ENCODE results near the gene FBF1. TPM values are rescaled to one million over a fixed set of nuclear protein-coding genes. Genes with fewer than 3 reads are reported as not detected.
"Not testable (repeated sequence)": the region's sequence is repeated elsewhere in the genome, so short reads cannot be mapped to it uniquely, and the experiment has no call there.

The FBF1 gene
- total and polyA plus RNA-seq, 9 of the 15 experiments (the other 6 are each of a cell fraction or from before 2014, with no cell fraction given) = 0.46 to 14.9 (median 7.5) TPM

- intact Hi-C loops (cut with micrococcal nuclease); H3K9me3 ChIP-seq (replicated peaks; ENCODE audit: control insufficient read depth, insufficient read depth, low read depth, low read length); H3K4me2 ChIP-seq (ENCODE audit: insufficient read depth, low read length); H3K27me3 ChIP-seq (ENCODE audit: control insufficient read depth in 2 of 2, insufficient read depth in 2 of 2, low read length in 2 of 2); DNase-seq (ENCODE audit: extremely low read depth in 1 of 4, low spot score in 3 of 4); in situ Hi-C loops (cut with MboI); FAIRE-seq; BruUV-seq (replicated peaks); H2AFZ ChIP-seq (ENCODE audit: low read depth, low read length); H3K36me3 ChIP-seq (ENCODE audit: control insufficient read depth, insufficient read depth, low read length); H3K9ac ChIP-seq (ENCODE audit: insufficient read depth in 1 of 2, low read depth in 2 of 2, low read length in 2 of 2); H3K9me1 ChIP-seq (ENCODE audit: control insufficient read depth, insufficient read depth, low read length); ATAC-seq; H3K27ac ChIP-seq (ENCODE audit: extremely low read depth, low read depth, low read length); H3K4me3 ChIP-seq; H3K79me2 ChIP-seq (ENCODE audit: control insufficient read depth, insufficient read depth, low read length): not testable (repeated sequence)
- ChIA-PET POLR2A (interaction anchor here (1.0 kb wide), 1 partner anchor 9 kb away, joined by 3 read pairs; no protein-coding TSS in a partner anchor), CTCF (ENCODE audit: low intra/inter-chr PET ratio) (interaction anchor here (0.6 kb wide), 1 partner anchor 46 kb away, joined by 3 read pairs; no protein-coding TSS in a partner anchor)
- H4K20me1 ChIP-seq (replicated peaks; ENCODE audit: control insufficient read depth, insufficient read depth, low read length) = peaks cover 14% of the 10 kb centered on the region
- WGBS (ENCODE audit: insufficient coverage, low coverage, missing lambda C conversion rate) = 92% methylated on average over 10 of the region's 10 CpGs
- peaks cover 15 to 19% of the 10 kb centered on the region in 2 experiments; a peak in 4 of 5 replicates for H3K4me1 ChIP-seq (replicated peaks in 1 of 2; ENCODE audit: control insufficient read depth in 2 of 2, insufficient read depth in 2 of 2, low read length in 2 of 2)
These were observed 28.2 kb upstream of the FBF1 start for GRCh38 chr17:75969044-75969443.

DNA sequence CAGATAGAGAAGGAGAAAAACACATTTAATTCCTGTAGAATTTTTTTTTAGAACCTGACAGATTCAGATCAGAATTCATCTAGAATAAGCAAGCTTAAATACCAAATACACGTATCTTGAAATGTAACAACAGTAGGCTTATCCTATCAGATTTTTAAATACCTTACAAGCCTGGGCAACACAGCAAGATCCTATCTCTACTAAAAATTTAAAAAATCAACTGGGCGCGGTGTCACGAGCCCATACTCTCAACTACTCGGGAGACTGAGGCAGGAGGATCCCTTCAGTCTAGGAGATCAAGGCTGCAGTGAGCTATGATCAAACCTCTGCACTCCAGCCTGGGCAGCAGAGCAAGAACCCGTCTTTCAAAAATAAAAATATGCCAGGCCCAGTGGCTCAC lies 24.6 kb upstream of the FBF1 start:
- BruUV-seq (replicated peaks) = no TSS peak
- H4K20me1 ChIP-seq (replicated peaks; ENCODE audit: control insufficient read depth, insufficient read depth, low read length) = peaks cover 10% of the 10 kb centered on the region
- intact Hi-C loops (cut with micrococcal nuclease) = no loop called here
- no peak overlapping the region for H3K4me3 ChIP-seq
- no peak overlapping the region for H3K27ac ChIP-seq (ENCODE audit: extremely low read depth, low read depth, low read length)
- H3K9me3 ChIP-seq (replicated peaks; ENCODE audit: control insufficient read depth, insufficient read depth, low read depth, low read length) = no peaks in the 10 kb centered on the region
- H3K36me3 ChIP-seq (ENCODE audit: control insufficient read depth, insufficient read depth, low read length) = peaks cover 3% of the 10 kb centered on the region; the same call in 1 of the 3 replicates
- FAIRE-seq = no peak
- CTCF ChIA-PET (ENCODE audit: low intra/inter-chr PET ratio) = no interaction called here
- no peaks in the 10 kb centered on the region for H3K9me1 ChIP-seq (ENCODE audit: control insufficient read depth, insufficient read depth, low read length)
- WGBS (ENCODE audit: insufficient coverage, low coverage, missing lambda C conversion rate) = 85% methylated on average over 6 of the region's 6 CpGs
- H3K9ac ChIP-seq (ENCODE audit: insufficient read depth in 1 of 2, low read depth in 2 of 2, low read length in 2 of 2) = no peak overlapping the region
- peaks cover 11% of the 10 kb centered on the region in 2 experiments; a peak in 4 of 5 replicates for H3K4me1 ChIP-seq (replicated peaks in 1 of 2; ENCODE audit: control insufficient read depth in 2 of 2, insufficient read depth in 2 of 2, low read length in 2 of 2)
- H3K79me2 ChIP-seq (ENCODE audit: control insufficient read depth, insufficient read depth, low read length) = no peaks in the 10 kb centered on the region
- in situ Hi-C loops (cut with MboI) = no loop called here
- POLR2A ChIA-PET = interaction anchor here (1.0 to 1.7 kb wide), 2 partner anchors 13 to 14 kb away, joined by 4 read pairs; partner anchors contain the start of genes ACOX1 and TEN1
- no peak for TF ChIP-seq XRCC5 (IDR thresholded peaks at IDR 0.05; ENCODE audit: low read depth, low read length)
- TF ChIP-seq CBX2 (IDR thresholded peaks at IDR 0.05; ENCODE audit: insufficient read depth, low read length, poor library complexity, severe bottlenecking) = no peak
- TF ChIP-seq ZBTB33 (CRISPR knock-in tag; IDR thresholded peaks at IDR 0.05) = no peak
- TF ChIP-seq PHB2 (IDR thresholded peaks at IDR 0.05; ENCODE audit: low read depth) = no peak
- no peak for TF ChIP-seq ETV1 (tag; conservative IDR thresholded peaks at IDR 0.05; ENCODE audit: low read depth)
- no peak for TF ChIP-seq ZNF561 (CRISPR knock-in tag; conservative IDR thresholded peaks at IDR 0.05)
- TF ChIP-seq, protein P1, sequence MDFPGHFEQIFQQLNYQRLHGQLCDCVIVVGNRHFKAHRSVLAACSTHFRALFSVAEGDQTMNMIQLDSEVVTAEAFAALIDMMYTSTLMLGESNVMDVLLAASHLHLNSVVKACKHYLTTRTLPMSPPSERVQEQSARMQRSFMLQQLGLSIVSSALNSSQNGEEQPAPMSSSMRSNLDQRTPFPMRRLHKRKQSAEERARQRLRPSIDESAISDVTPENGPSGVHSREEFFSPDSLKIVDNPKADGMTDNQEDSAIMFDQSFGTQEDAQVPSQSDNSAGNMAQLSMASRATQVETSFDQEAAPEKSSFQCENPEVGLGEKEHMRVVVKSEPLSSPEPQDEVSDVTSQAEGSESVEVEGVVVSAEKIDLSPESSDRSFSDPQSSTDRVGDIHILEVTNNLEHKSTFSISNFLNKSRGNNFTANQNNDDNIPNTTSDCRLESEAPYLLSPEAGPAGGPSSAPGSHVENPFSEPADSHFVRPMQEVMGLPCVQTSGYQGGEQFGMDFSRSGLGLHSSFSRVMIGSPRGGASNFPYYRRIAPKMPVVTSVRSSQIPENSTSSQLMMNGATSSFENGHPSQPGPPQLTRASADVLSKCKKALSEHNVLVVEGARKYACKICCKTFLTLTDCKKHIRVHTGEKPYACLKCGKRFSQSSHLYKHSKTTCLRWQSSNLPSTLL (IDR thresholded peaks at IDR 0.05) = no peak
- no peak for TF ChIP-seq DMBX1 (CRISPR knock-in tag; IDR thresholded peaks at IDR 0.05; ENCODE audit: borderline replicate concordance)
- TF ChIP-seq FOSL1 (tag; conservative IDR thresholded peaks at IDR 0.05) = no peak
- TF ChIP-seq ZBTB1 (CRISPR knock-in tag; IDR thresholded peaks at IDR 0.05; ENCODE audit: borderline replicate concordance, low read depth) = no peak
- no peak for ATAC-seq
- H3K4me2 ChIP-seq (ENCODE audit: insufficient read depth, low read length) = no peak overlapping the region
- DNase-seq (ENCODE audit: extremely low read depth in 1 of 4, low spot score in 3 of 4) = no peak
- no peaks in the 10 kb centered on the region for H3K27me3 ChIP-seq (ENCODE audit: control insufficient read depth in 2 of 2, insufficient read depth in 2 of 2, low read length in 2 of 2)
- no peak overlapping the region for H2AFZ ChIP-seq (ENCODE audit: low read depth, low read length)
